ENCODE measurements around the gene MALAT1.

GRCh38 chr11:65506772-65507505 is 8.1 kb downstream of the MALAT1 start:
- TF ChIP-seq, protein P1, sequence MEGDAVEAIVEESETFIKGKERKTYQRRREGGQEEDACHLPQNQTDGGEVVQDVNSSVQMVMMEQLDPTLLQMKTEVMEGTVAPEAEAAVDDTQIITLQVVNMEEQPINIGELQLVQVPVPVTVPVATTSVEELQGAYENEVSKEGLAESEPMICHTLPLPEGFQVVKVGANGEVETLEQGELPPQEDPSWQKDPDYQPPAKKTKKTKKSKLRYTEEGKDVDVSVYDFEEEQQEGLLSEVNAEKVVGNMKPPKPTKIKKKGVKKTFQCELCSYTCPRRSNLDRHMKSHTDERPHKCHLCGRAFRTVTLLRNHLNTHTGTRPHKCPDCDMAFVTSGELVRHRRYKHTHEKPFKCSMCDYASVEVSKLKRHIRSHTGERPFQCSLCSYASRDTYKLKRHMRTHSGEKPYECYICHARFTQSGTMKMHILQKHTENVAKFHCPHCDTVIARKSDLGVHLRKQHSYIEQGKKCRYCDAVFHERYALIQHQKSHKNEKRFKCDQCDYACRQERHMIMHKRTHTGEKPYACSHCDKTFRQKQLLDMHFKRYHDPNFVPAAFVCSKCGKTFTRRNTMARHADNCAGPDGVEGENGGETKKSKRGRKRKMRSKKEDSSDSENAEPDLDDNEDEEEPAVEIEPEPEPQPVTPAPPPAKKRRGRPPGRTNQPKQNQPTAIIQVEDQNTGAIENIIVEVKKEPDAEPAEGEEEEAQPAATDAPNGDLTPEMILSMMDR (IDR thresholded peaks at IDR 0.05) = no peak
- no peak for TF ChIP-seq POLR2A (IDR thresholded peaks at IDR 0.05)
